ENCODE results near the gene CENPT. TPM values are rescaled to one million over a fixed set of nuclear protein-coding genes. Genes with fewer than 3 reads are reported as not detected.

Gene CENPT
- total and polyA plus RNA-seq, 2 donors (not counting 1 experiment from before 2014, with no cell fraction given), result 23.1 to 30.2 TPM

DNA sequence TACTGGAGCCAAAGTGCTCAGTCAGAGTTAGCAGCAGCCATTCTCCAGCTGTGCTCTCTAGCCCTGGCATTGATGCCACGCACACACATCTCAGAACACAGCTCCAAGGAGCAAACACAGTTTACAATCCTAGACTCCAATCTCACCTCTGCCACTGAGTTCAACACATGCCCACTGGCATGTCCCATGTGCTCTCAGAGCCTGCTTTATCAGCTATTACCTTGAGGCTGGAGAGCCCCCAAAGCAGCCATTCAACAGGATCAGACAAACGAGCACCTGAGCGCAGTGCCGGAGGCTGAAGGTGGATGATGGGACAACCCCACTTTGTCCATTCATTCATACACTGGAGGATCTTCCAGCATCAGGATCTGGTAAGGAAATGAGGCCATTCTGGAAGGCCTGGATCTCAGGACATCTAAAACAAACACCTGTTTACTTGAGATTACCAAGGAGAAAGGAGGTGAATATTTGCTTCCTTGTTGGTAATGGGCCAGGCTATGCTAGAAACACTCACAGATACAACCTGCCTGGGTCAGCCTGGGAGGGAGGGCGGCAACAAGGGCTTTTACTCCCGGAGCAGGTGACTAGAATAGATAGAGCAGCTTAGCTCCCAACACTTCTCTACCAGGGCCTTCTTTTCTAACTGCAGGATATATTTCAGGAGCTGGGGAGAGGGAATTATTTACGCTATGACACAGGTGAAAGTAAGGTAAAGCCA is 66.5 kb downstream of the CENPT start:
- no peaks in the 10 kb centered on the region for H3K79me2 ChIP-seq (ENCODE audit: control insufficient read depth, insufficient read depth, low read length)
- no peak overlapping the region for H3K27ac ChIP-seq (ENCODE audit: insufficient read depth, low read length)
- no peaks in the 10 kb centered on the region for H3K9me3 ChIP-seq (ENCODE audit: control insufficient read depth, insufficient read depth, low read depth, low read length)
- H3K4me2 ChIP-seq (ENCODE audit: extremely low read depth, insufficient read depth, low read length), result no peak overlapping the region
- H3K27me3 ChIP-seq (ENCODE audit: control insufficient read depth, insufficient read depth, low read length), result no peaks in the 10 kb centered on the region
- H2AFZ ChIP-seq (ENCODE audit: low read length), result no peak overlapping the region
- no peaks in the 10 kb centered on the region for H3K36me3 ChIP-seq (ENCODE audit: control insufficient read depth, insufficient read depth, low read length)
- TF ChIP-seq, protein P1, sequence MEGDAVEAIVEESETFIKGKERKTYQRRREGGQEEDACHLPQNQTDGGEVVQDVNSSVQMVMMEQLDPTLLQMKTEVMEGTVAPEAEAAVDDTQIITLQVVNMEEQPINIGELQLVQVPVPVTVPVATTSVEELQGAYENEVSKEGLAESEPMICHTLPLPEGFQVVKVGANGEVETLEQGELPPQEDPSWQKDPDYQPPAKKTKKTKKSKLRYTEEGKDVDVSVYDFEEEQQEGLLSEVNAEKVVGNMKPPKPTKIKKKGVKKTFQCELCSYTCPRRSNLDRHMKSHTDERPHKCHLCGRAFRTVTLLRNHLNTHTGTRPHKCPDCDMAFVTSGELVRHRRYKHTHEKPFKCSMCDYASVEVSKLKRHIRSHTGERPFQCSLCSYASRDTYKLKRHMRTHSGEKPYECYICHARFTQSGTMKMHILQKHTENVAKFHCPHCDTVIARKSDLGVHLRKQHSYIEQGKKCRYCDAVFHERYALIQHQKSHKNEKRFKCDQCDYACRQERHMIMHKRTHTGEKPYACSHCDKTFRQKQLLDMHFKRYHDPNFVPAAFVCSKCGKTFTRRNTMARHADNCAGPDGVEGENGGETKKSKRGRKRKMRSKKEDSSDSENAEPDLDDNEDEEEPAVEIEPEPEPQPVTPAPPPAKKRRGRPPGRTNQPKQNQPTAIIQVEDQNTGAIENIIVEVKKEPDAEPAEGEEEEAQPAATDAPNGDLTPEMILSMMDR (conservative IDR thresholded peaks at IDR 0.05 in 1 of 2, IDR thresholded peaks at IDR 0.05 in 1 of 2; ENCODE audit: low read depth in 1 of 2, low read length in 2 of 2), result no peak
- no peak for TF ChIP-seq EZH2 (IDR thresholded peaks at IDR 0.05; ENCODE audit: low read length, missing control alignments)
- no peaks in the 10 kb centered on the region for H4K20me1 ChIP-seq (ENCODE audit: control insufficient read depth, extremely low read depth, insufficient read depth, low read length)
- no peak overlapping the region for H3K4me3 ChIP-seq (replicated peaks in 1 of 4; ENCODE audit: control extremely low read depth in 1 of 4, insufficient read depth in 1 of 4, low read depth in 3 of 4, low read length in 4 of 4)
- no peak for DNase-seq (ENCODE audit: low read depth in 2 of 2)
- H3K9ac ChIP-seq (ENCODE audit: insufficient read depth, low read length), result no peak overlapping the region
- no peaks in the 10 kb centered on the region for H3K4me1 ChIP-seq (ENCODE audit: control insufficient read depth, extremely low read depth, insufficient read depth, low read length)

DNA sequence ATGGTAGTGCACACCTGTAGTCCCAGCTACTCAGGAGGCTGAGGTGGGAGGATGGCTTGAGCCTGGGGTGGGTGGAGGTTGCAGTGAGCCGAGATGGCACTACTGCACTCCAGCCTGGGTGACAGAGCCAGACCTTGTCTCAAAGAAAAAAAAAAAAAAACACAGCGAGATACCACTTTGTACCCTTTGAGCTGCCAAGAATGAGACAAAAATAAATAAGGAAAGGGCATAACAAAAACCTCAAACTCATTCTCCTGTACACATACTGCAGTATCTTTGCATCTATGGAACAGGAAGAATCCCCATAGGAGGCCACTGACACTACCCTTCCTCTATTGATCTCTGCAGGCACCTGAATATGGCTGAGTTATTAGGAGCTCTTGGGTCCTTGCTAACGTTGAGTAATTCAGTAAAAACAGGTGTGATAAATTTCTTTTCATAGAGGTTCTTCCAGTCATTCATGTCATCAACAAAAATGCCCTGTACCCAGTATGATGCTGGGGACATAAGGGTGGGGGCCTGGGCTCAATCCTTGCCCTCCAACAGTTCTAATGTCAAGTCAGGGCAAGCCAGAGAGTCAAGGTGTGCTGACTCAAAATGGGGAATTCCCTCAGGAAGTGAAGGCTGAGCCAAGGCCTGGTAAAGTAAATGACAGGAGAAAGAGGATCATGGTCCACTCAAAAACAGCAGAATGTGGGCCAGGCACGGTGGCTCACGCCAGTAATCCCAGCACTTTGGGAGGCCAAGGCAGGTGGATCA is 68.1 kb downstream of the CENPT start:
- no peaks in the 10 kb centered on the region for H3K4me1 ChIP-seq (ENCODE audit: control insufficient read depth, extremely low read depth, insufficient read depth, low read length)
- no peaks in the 10 kb centered on the region for H3K9me3 ChIP-seq (ENCODE audit: control insufficient read depth, insufficient read depth, low read depth, low read length)
- no peak overlapping the region for H3K4me3 ChIP-seq (replicated peaks in 1 of 4; ENCODE audit: control extremely low read depth in 1 of 4, insufficient read depth in 1 of 4, low read depth in 3 of 4, low read length in 4 of 4)
- H4K20me1 ChIP-seq (ENCODE audit: control insufficient read depth, extremely low read depth, insufficient read depth, low read length), result no peaks in the 10 kb centered on the region
- H3K27me3 ChIP-seq (ENCODE audit: control insufficient read depth, insufficient read depth, low read length), result no peaks in the 10 kb centered on the region
- H3K36me3 ChIP-seq (ENCODE audit: control insufficient read depth, insufficient read depth, low read length), result no peaks in the 10 kb centered on the region
- no peak for DNase-seq (ENCODE audit: low read depth in 2 of 2)
- no peak overlapping the region for H2AFZ ChIP-seq (ENCODE audit: low read length)
- H3K9ac ChIP-seq (ENCODE audit: insufficient read depth, low read length), result no peak overlapping the region
- TF ChIP-seq, protein P1 (conservative IDR thresholded peaks at IDR 0.05 in 1 of 2, IDR thresholded peaks at IDR 0.05 in 1 of 2; ENCODE audit: low read depth in 1 of 2, low read length in 2 of 2), result no peak
- TF ChIP-seq EZH2 (IDR thresholded peaks at IDR 0.05; ENCODE audit: low read length, missing control alignments), result no peak
- no peak overlapping the region for H3K27ac ChIP-seq (ENCODE audit: insufficient read depth, low read length)
- H3K79me2 ChIP-seq (ENCODE audit: control insufficient read depth, insufficient read depth, low read length), result no peaks in the 10 kb centered on the region
- H3K4me2 ChIP-seq (ENCODE audit: extremely low read depth, insufficient read depth, low read length), result no peak overlapping the region

Other genes with a start within 250 kb of the CENPT start
- gene CARMIL2, start 202.5 kb downstream of the CENPT start, total RNA-seq, result 0.17 and 0.26 TPM in 2 replicates
- gene CARMIL2, start 202.5 kb downstream of the CENPT start, polyA plus RNA-seq, result 0.02 and 0.07 TPM in 2 replicates
- 9.2 and 9.5 TPM in 2 replicates for gene ACD, start 187.4 kb downstream of the CENPT start, total RNA-seq
- 7.9 and 16.1 TPM in 2 replicates for gene ACD, start 187.4 kb downstream of the CENPT start, polyA plus RNA-seq
- 4.1 and 4.8 TPM in 2 replicates for gene PARD6A, start 186.7 kb downstream of the CENPT start, total RNA-seq
- gene PARD6A, start 186.7 kb downstream of the CENPT start, polyA plus RNA-seq, result 0.36 and 1.0 TPM in 2 replicates
- 17.8 and 19.0 TPM in 2 replicates for gene ENKD1, start 180.9 kb downstream of the CENPT start, total RNA-seq
- gene ENKD1, start 180.9 kb downstream of the CENPT start, polyA plus RNA-seq, result 3.2 and 3.7 TPM in 2 replicates
- gene C16orf86, start 180.9 kb downstream of the CENPT start, total RNA-seq, result 5.6 and 9.2 TPM in 2 replicates
- gene C16orf86, start 180.9 kb downstream of the CENPT start, polyA plus RNA-seq, result 0.63 and 0.73 TPM in 2 replicates
- 12.8 and 15.2 TPM in 2 replicates for gene GFOD2, start 128.4 kb downstream of the CENPT start, total RNA-seq
- 9.2 and 10.0 TPM in 2 replicates for gene GFOD2, start 128.4 kb downstream of the CENPT start, polyA plus RNA-seq
- gene RANBP10, start 41.1 kb downstream of the CENPT start, total RNA-seq, result 3.9 and 4.6 TPM in 2 replicates
- 7.1 and 8.9 TPM in 2 replicates for gene RANBP10, start 41.1 kb downstream of the CENPT start, polyA plus RNA-seq
- gene TSNAXIP1, start 40.8 kb downstream of the CENPT start, total RNA-seq, result 1.2 and 1.5 TPM in 2 replicates
- gene TSNAXIP1, start 40.8 kb downstream of the CENPT start, polyA plus RNA-seq, result 0.30 and 0.45 TPM in 2 replicates
- gene THAP11, start 5.4 kb downstream of the CENPT start, total RNA-seq, result 37.7 and 42.9 TPM in 2 replicates
- gene THAP11, start 5.4 kb downstream of the CENPT start, polyA plus RNA-seq, result 15.8 and 16.0 TPM in 2 replicates
- gene NUTF2, start 760 bp downstream of the CENPT start, total RNA-seq, result 127 TPM in 2 replicates
- gene NUTF2, start 760 bp downstream of the CENPT start, polyA plus RNA-seq, result 310 and 410 TPM in 2 replicates
- 38.0 and 49.4 TPM in 2 replicates for gene EDC4, start 25.4 kb upstream of the CENPT start, total RNA-seq
- 27.4 and 35.0 TPM in 2 replicates for gene EDC4, start 25.4 kb upstream of the CENPT start, polyA plus RNA-seq
- 0.17 TPM in 1 of 2 replicates, not detected in the other for gene NRN1L, start 37.2 kb upstream of the CENPT start, total RNA-seq
- 0.09 and 0.10 TPM in 2 replicates for gene NRN1L, start 37.2 kb upstream of the CENPT start, polyA plus RNA-seq
- gene PSKH1, start 45.6 kb upstream of the CENPT start, total RNA-seq, result 11.8 and 13.4 TPM in 2 replicates
- 14.2 and 15.4 TPM in 2 replicates for gene PSKH1, start 45.6 kb upstream of the CENPT start, polyA plus RNA-seq
- gene CTRL, start 84.2 kb upstream of the CENPT start, total RNA-seq, result 0.26 and 0.33 TPM in 2 replicates
- gene CTRL, start 84.2 kb upstream of the CENPT start, polyA plus RNA-seq, result 0.14 and 0.53 TPM in 2 replicates
- gene PSMB10, start 89.2 kb upstream of the CENPT start, total RNA-seq, result 53.2 and 66.9 TPM in 2 replicates
- 18.1 and 21.7 TPM in 2 replicates for gene PSMB10, start 89.2 kb upstream of the CENPT start, polyA plus RNA-seq
- 3.3 and 6.4 TPM in 2 replicates for gene LCAT, start 96.4 kb upstream of the CENPT start, total RNA-seq
- gene LCAT, start 96.4 kb upstream of the CENPT start, polyA plus RNA-seq, result 4.5 and 5.8 TPM in 2 replicates
- gene SLC12A4, start 120.9 kb upstream of the CENPT start, total RNA-seq, result 60.4 and 120 TPM in 2 replicates
- gene SLC12A4, start 120.9 kb upstream of the CENPT start, polyA plus RNA-seq, result 41.4 and 42.2 TPM in 2 replicates
- not detected in 2 replicates for gene DPEP3, start 132.8 kb upstream of the CENPT start, total RNA-seq
- gene DPEP3, start 132.8 kb upstream of the CENPT start, polyA plus RNA-seq, result not detected in 2 replicates
- not detected in 2 replicates for gene DPEP2, start 151.8 kb upstream of the CENPT start, total RNA-seq
- not detected in 2 replicates for gene DPEP2, start 151.8 kb upstream of the CENPT start, polyA plus RNA-seq
- gene DPEP2NB, start 168.2 kb upstream of the CENPT start, total RNA-seq, result not detected in 2 replicates
- gene DPEP2NB, start 168.2 kb upstream of the CENPT start, polyA plus RNA-seq, result not detected in 2 replicates
- 10.7 and 12.3 TPM in 2 replicates for gene DDX28, start 175.5 kb upstream of the CENPT start, total RNA-seq
- gene DDX28, start 175.5 kb upstream of the CENPT start, polyA plus RNA-seq, result 5.3 and 8.6 TPM in 2 replicates
- gene DUS2, start 175.6 kb upstream of the CENPT start, total RNA-seq, result 12.3 and 16.8 TPM in 2 replicates
- gene DUS2, start 175.6 kb upstream of the CENPT start, polyA plus RNA-seq, result 10.2 and 15.5 TPM in 2 replicates
- gene NFATC3, start 237.7 kb upstream of the CENPT start, total RNA-seq, result 10.6 and 11.0 TPM in 2 replicates
- 9.6 and 10.1 TPM in 2 replicates for gene NFATC3, start 237.7 kb upstream of the CENPT start, polyA plus RNA-seq